HCT116 (cell line): ENCODE results near the gene NPW. TPM values are rescaled to one million over a fixed set of nuclear protein-coding genes. Genes with fewer than 3 reads are reported as not detected.

Experiments
- ATAC-seq: fragments of 200-7000 bp; cut with Tn5 transposase; 2 replicates; pipeline ENCODE4 v1.9.1; 2020; ENCODE audit warnings: mild to moderate bottlenecking, moderate library complexity
- BruUV-seq: library from RNA; stranded (reverse); fragments of 400-500 nt; replicated peaks from 2 replicates; lab custom pipeline; 2021; lab: Mats Ljungman, UMichigan
- CTCF ChIA-PET: fragments of 300-600 bp; sonication (Branson Sonifier 250); formaldehyde crosslinking; loops from one replicate; lab custom pipeline; 2021; ENCODE audit warnings: antibody characterized with exemption; lab: Charles Lee
- POLR2A ChIA-PET: fragments of 300-600, 350-600 bp; sonication (Branson Sonifier 250); formaldehyde crosslinking; loops from one replicate; lab custom pipeline; 2021; ENCODE audit warnings: antibody characterized with exemption; lab: Charles Lee
- RAD21 ChIA-PET, 2 experiments: fragments of 300-600 bp; sonication (Branson Sonifier 250); formaldehyde crosslinking; loops; one replicate each; lab custom pipeline; 2023; ENCODE audit warnings: low total read pairs in 2 of 2; ENCODE audit not compliant: uncharacterized antibody in 2 of 2, unreplicated experiment in 2 of 2, low non-redundant PET in 1 of 2; lab: Charles Lee
- DNase-seq: peaks from one replicate; pipeline ENCODE4 v3.0.0-alpha.2; 2010; ENCODE audit warnings: low read depth, low spot score
- H2AFZ ChIP-seq: fragments of 200-600 bp; shearing (Covaris generic), sonication (generic); 2 replicates; pipeline ENCODE4 v1.6.1; 2017; ENCODE audit warnings: low read depth, mixed run types, mixed read lengths, antibody characterized with exemption, low read length; ENCODE audit not compliant: poor library complexity, severe bottlenecking
- H3K27ac ChIP-seq: 2 replicates; pipeline ENCODE4 v1.5.1; 2012; ENCODE audit warnings: low read depth, low read length
- H3K27me3 ChIP-seq: fragments of 200-600 bp; sonication (generic); 2 replicates; pipeline ENCODE4 v1.6.1; 2016; ENCODE audit warnings: mixed run types, low read length, mixed read lengths; ENCODE audit not compliant: insufficient read depth
- H3K36me3 ChIP-seq, 2 experiments: fragments of 200-500 bp in 1 of 2; fragments of 200-600 bp in 1 of 2; sonication (Bioruptor generic) in 1 of 2; sonication (generic) in 1 of 2; 2 replicates each; pipeline versions ENCODE4 v1.5.1 to v1.6.1; 2014 to 2016; ENCODE audit warnings: low read length in 2 of 2, inconsistent platforms in 1 of 2, mixed read lengths in 1 of 2, mixed run types in 1 of 2; ENCODE audit not compliant: insufficient read depth in 2 of 2, control insufficient read depth in 1 of 2
- H3K4me1 ChIP-seq, 2 experiments: fragments of 200-600 bp in 1 of 2; sonication (generic) in 1 of 2; 2 replicates each; pipeline versions ENCODE4 v1.5.1 to v1.6.1; 2012 to 2017; ENCODE audit warnings: low read length in 2 of 2, inconsistent platforms in 1 of 2, mild to moderate bottlenecking in 1 of 2, mixed read lengths in 1 of 2, mixed run types in 1 of 2, moderate library complexity in 1 of 2; ENCODE audit not compliant: insufficient read depth in 2 of 2, control insufficient read depth in 1 of 2
- H3K4me2 ChIP-seq: fragments of 200-600 bp; sonication (generic); 2 replicates; pipeline ENCODE4 v1.6.1; 2017; ENCODE audit warnings: mixed run types, low read length, mixed read lengths
- H3K4me3 ChIP-seq, 2 experiments: fragments of 200-600 bp in 1 of 2; sonication (generic) in 1 of 2; replicated peaks in 1 of 2; 2 replicates each; pipeline ENCODE4 v1.5.1; 2011 to 2016; ENCODE audit warnings: low read length in 2 of 2, control low read depth in 1 of 2, low read depth in 1 of 2, mild to moderate bottlenecking in 1 of 2, mixed read lengths in 1 of 2, mixed run types in 1 of 2
- H3K79me2 ChIP-seq: fragments of 200-600 bp; sonication (generic); 2 replicates; pipeline ENCODE4 v1.6.1; 2017; ENCODE audit warnings: mild to moderate bottlenecking, mixed run types, low read length, moderate library complexity, mixed read lengths; ENCODE audit not compliant: insufficient read depth
- H3K9ac ChIP-seq: fragments of 200-600 bp; sonication (generic); 2 replicates; pipeline ENCODE4 v1.6.1; 2016; ENCODE audit warnings: low read length, mixed read lengths
- H3K9me2 ChIP-seq: fragments of 200-600 bp; sonication (generic), shearing (Covaris generic); 2 replicates; pipeline ENCODE4 v1.6.1; 2017; ENCODE audit warnings: mixed run types, mild to moderate bottlenecking, moderate library complexity; ENCODE audit not compliant: insufficient read depth
- H3K9me3 ChIP-seq, 2 experiments: fragments of 200-500 bp in 1 of 2; fragments of 200-600 bp in 1 of 2; sonication (Bioruptor generic) in 1 of 2; sonication (generic) in 1 of 2; 2 replicates each; pipeline ENCODE4 v1.6.1; 2014 to 2017; ENCODE audit warnings: low read length in 2 of 2, mixed read lengths in 2 of 2, inconsistent platforms in 1 of 2, low read depth in 1 of 2, mild to moderate bottlenecking in 1 of 2, mixed run types in 1 of 2, moderate library complexity in 1 of 2; ENCODE audit not compliant: control insufficient read depth in 1 of 2, insufficient read depth in 1 of 2
- H4K20me1 ChIP-seq: fragments of 200-600 bp; sonication (generic), shearing (Covaris generic); 2 replicates; pipeline ENCODE4 v1.6.1; 2017; ENCODE audit warnings: mixed run types, mild to moderate bottlenecking, moderate library complexity; ENCODE audit not compliant: insufficient read depth
- ATF3 ChIP-seq: IDR thresholded peaks from 2 replicates; pipeline ENCODE4 v1.6.1; 2012
- CEBPB ChIP-seq: IDR thresholded peaks from 2 replicates; pipeline ENCODE4 v1.6.1; 2012; ENCODE audit warnings: low read depth
- CTCF ChIP-seq, 3 experiments: fragments of 200-600 bp in 1 of 3; sonication (generic) in 1 of 3; IDR thresholded peaks in 2 of 3; conservative IDR thresholded peaks in 1 of 3; 2 replicates each; pipeline ENCODE4 v1.5.1; 2012 to 2017; ENCODE audit warnings: low read depth in 2 of 3, low read length in 2 of 3, antibody characterized with exemption in 1 of 3, borderline replicate concordance in 1 of 3, control low read depth in 1 of 3, mild to moderate bottlenecking in 1 of 3, mixed read lengths in 1 of 3, mixed run types in 1 of 3, moderate library complexity in 1 of 3; ENCODE audit not compliant: insufficient read depth in 1 of 3
- EZH2 ChIP-seq: fragments of 200-600 bp; sonication (generic); IDR thresholded peaks from 2 replicates; pipeline ENCODE4 v1.6.1; 2017; ENCODE audit warnings: antibody characterized with exemption, mixed run types
- EZH2phosphoT487 ChIP-seq: fragments of 200-600 bp; IDR thresholded peaks from 2 replicates; pipeline ENCODE4 v1.6.1; 2018; ENCODE audit warnings: antibody characterized with exemption, borderline replicate concordance
- MAX ChIP-seq: IDR thresholded peaks from 2 replicates; pipeline ENCODE4 v1.6.1; 2012
- POLR2A ChIP-seq: IDR thresholded peaks from 2 replicates; pipeline ENCODE4 v1.7.0; 2011; ENCODE audit warnings: borderline replicate concordance; ENCODE audit not compliant: insufficient read depth, insufficient read length; ENCODE audit errors: extremely low read depth
- POLR2AphosphoS5 ChIP-seq: IDR thresholded peaks from 2 replicates; pipeline ENCODE4 v1.6.1; 2011; ENCODE audit warnings: mild to moderate bottlenecking, low read depth, low read length, moderate library complexity
- REST ChIP-seq: IDR thresholded peaks from 2 replicates; pipeline ENCODE4 v1.6.1; 2012; ENCODE audit warnings: low read depth
- intact Hi-C: fragments of 100-400 bp; cut with micrococcal nuclease; formaldehyde crosslinking; loops from 2 replicates; pipeline ENCODE4 v1.10.0; 2022
- total RNA-seq: library from RNA; stranded (reverse); gene quantifications from one replicate; pipeline ENCODE4 v1.2.1, GENCODE V29; 2021; ENCODE audit not compliant: unreplicated experiment

Gene NPW
- total RNA-seq, 1 experiment from 2014 or later: 226 TPM

GRCh38 chr16:2045965-2046892, 26.6 kb downstream of the NPW start:
- H3K4me1 ChIP-seq: peaks cover 10 to 47% of the 10 kb centered on the region in 2 experiments; a peak in 3 of 4 replicates

More at GRCh38 chr16:2045965-2046892, 26.6 kb downstream of the NPW start:
- Histone ChIP-seq H3K9me2 (no peaks in the 10 kb centered on the region), H3K4me2 (peak overlapping the region; percentile 82), H3K9ac (peak overlapping the region; percentile 77), H2AFZ (no peak overlapping the region), H3K36me3 (peaks cover 0 to 3% of the 10 kb centered on the region in 2 experiments; a peak in 1 of 4 replicates), H3K4me3 (peak overlapping the region; percentile 64 to 88), H3K9me3 (no peaks in the 10 kb centered on the region), H3K27ac (peak overlapping the region; percentile 71), H3K79me2 (peaks cover 11% of the 10 kb centered on the region; the same call in 1 of the 2 replicates), H3K27me3 (no peaks in the 10 kb centered on the region), H4K20me1 (no peaks in the 10 kb centered on the region)
- no peak for DNase-seq
- POLR2A ChIA-PET: interaction anchor here (0.5 kb wide), 1 partner anchor 95 kb away, joined by 3 read pairs; no protein-coding TSS in a partner anchor
- RAD21 ChIA-PET: no interaction called here
- intact Hi-C loops: loop anchor here (5.0 kb wide), 1 partner anchor 96 kb away; no protein-coding TSS in a partner anchor
- CTCF ChIA-PET: interaction anchor here (1.2 to 1.8 kb wide), 2 partner anchors 23 to 94 kb away, joined by 3 to 12 read pairs; no protein-coding TSS in a partner anchor
- TF ChIP-seq ATF3 (no peak), EZH2 (no peak), POLR2AphosphoS5 (no peak), POLR2A (no peak), CEBPB (no peak), REST (no peak), CTCF (IDR thresholded peaks at IDR 0.05 in 2 of 3, conservative IDR thresholded peaks at IDR 0.05 in 1 of 3; ENCODE audit: borderline replicate concordance in 1 of 3, insufficient read depth in 1 of 3, low read depth in 2 of 3, low read length in 2 of 3) (no peak), MAX (no peak), EZH2phosphoT487 (no peak)
- TF ChIP-seq, all 23 proteins: peak for 0
- BruUV-seq: no TSS peak
- ATAC-seq: no peak
